Stomach (tissue), 4 donors: Measurements from ENCODE around the gene TPMT.

Source experiments
- POLR2A ChIP-seq, 4 donors: fragments of 450-650 bp; IDR thresholded peaks; one replicate each; pipeline ENCODE4 v1.6.1; 2016; ENCODE audit warnings: antibody characterized with exemption in 4 of 4, control low read depth in 2 of 4, mild to moderate bottlenecking in 1 of 4, moderate library complexity in 1 of 4
- POLR2AphosphoS5 ChIP-seq, 3 donors: sonication (generic); formaldehyde crosslinking; IDR thresholded peaks; one replicate each; pipeline ENCODE4 v1.6.1; 2016; ENCODE audit warnings: antibody characterized with exemption in 3 of 3
- TF ChIP-seq, protein P1 (sequence below), 7 experiments: fragments of 450-650 bp in 4 of 7; fragments of 200-600 bp in 3 of 7; sonication (generic) in 3 of 7; IDR thresholded peaks; one replicate each; pipeline ENCODE4 v1.5.1; 2016 to 2019; ENCODE audit warnings: antibody characterized with exemption in 7 of 7, control low read depth in 2 of 7, mild to moderate bottlenecking in 1 of 7

DNA sequence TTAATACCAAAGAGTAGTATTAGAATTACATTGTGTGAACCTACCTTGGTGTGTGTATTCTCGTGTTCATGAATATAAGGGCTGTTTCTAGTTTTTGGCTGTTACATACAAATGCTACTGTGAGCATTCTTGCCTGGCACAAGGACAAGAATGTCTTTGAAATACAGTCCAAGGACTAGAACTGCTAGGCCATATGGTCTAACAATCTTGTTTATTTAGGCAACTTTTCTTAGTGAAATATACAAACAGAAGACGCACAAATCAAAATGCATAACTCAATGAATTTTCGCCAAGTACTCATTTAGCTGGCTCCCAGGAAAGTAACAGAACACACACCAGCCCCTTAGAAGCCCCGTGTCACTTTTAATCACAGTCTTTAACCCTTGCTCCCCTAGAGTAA, 28.9 kb upstream of the TPMT start:
- TF ChIP-seq, protein P1, sequence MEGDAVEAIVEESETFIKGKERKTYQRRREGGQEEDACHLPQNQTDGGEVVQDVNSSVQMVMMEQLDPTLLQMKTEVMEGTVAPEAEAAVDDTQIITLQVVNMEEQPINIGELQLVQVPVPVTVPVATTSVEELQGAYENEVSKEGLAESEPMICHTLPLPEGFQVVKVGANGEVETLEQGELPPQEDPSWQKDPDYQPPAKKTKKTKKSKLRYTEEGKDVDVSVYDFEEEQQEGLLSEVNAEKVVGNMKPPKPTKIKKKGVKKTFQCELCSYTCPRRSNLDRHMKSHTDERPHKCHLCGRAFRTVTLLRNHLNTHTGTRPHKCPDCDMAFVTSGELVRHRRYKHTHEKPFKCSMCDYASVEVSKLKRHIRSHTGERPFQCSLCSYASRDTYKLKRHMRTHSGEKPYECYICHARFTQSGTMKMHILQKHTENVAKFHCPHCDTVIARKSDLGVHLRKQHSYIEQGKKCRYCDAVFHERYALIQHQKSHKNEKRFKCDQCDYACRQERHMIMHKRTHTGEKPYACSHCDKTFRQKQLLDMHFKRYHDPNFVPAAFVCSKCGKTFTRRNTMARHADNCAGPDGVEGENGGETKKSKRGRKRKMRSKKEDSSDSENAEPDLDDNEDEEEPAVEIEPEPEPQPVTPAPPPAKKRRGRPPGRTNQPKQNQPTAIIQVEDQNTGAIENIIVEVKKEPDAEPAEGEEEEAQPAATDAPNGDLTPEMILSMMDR (IDR thresholded peaks at IDR 0.05), result no peak
- TF ChIP-seq POLR2AphosphoS5 (IDR thresholded peaks at IDR 0.05), result no peak
- TF ChIP-seq POLR2A (IDR thresholded peaks at IDR 0.05), result no peak
